Activated T-cell treated with anti-CD3 and anti-CD28 coated beads, Interleukin-2, amount 50 U/mL, for 4 hours (primary cell): ENCODE measurements around the gene RAVER2. TPM values are rescaled to one million over a fixed set of nuclear protein-coding genes. Genes with fewer than 3 reads are reported as not detected.

ENCODE experiments used
- ATAC-seq, 2 donors: fragments of 200-7000 bp; cut with Tn5 transposase; one replicate each; pipeline ENCODE4 v1.10.0; 2021
- DNase-seq: peaks from one replicate; pipeline ENCODE4 v3.0.0-alpha.2; 2020
- H3K27me3 Mint-ChIP-seq: one replicate; pipeline ENCODE4 v1.8.0; 2021; ENCODE audit warnings: low read depth, mixed read lengths
- H3K36me3 Mint-ChIP-seq: one replicate; pipeline ENCODE4 v1.8.0; 2022; ENCODE audit warnings: mixed read lengths; ENCODE audit not compliant: insufficient read depth
- H3K4me1 Mint-ChIP-seq: one replicate; pipeline ENCODE4 v1.8.0; 2021; ENCODE audit warnings: low read depth, mixed read lengths
- H3K4me3 Mint-ChIP-seq: one replicate; pipeline ENCODE4 v1.8.0; 2021; ENCODE audit warnings: mild to moderate bottlenecking, moderate library complexity, mixed read lengths
- H3K9me3 Mint-ChIP-seq: one replicate; pipeline ENCODE4 v1.8.0; 2021; ENCODE audit warnings: mixed read lengths
- total RNA-seq, 3 donors: library from RNA; stranded (reverse); gene quantifications; one replicate each; pipeline ENCODE4 v1.2.1, GENCODE V29; 2021

RAVER2 gene
- total RNA-seq, 3 donors from 2014 or later, result 1.2 to 1.8 (median 1.3) TPM

DNA sequence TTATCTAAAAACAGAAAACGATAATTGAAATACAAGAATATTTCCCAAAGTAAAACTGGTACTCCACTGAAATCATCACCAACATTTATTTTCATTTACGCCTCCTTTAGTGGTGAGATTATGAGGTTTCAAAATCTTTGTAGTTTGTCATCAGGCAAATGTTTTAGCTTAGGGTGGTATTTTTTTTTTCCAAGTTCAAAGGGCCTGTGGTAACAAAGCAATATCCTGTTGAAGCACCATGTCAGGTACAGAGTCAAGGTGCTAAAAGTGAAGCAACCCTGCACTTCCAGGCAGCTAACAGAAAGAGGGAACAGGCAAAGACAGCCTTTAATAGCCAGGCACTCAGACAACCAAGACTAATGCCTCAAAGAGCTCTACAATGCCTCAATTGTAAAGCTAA is 132.3 kb downstream of the RAVER2 start:
- no peaks in the 10 kb centered on the region for H3K27me3 Mint-ChIP-seq
- no peaks in the 10 kb centered on the region for H3K9me3 Mint-ChIP-seq
- peaks cover 41% of the 10 kb centered on the region for H3K36me3 Mint-ChIP-seq
- peak; percentile 79 to 81 for ATAC-seq
- no peak overlapping the region for H3K4me3 Mint-ChIP-seq
- DNase-seq, result peak; percentile 18
- peaks cover 70% of the 10 kb centered on the region for H3K4me1 Mint-ChIP-seq

GRCh38 chr1:64877598-64877997 is 132.7 kb downstream of the RAVER2 start:
- Mint-ChIP-seq H3K9me3 (no peaks in the 10 kb centered on the region), H3K27me3 (no peaks in the 10 kb centered on the region), H3K36me3 (peaks cover 38% of the 10 kb centered on the region), H3K4me3 (no peak overlapping the region), H3K4me1 (peaks cover 73% of the 10 kb centered on the region)
- no peak for DNase-seq
- no peak for ATAC-seq

DNA sequence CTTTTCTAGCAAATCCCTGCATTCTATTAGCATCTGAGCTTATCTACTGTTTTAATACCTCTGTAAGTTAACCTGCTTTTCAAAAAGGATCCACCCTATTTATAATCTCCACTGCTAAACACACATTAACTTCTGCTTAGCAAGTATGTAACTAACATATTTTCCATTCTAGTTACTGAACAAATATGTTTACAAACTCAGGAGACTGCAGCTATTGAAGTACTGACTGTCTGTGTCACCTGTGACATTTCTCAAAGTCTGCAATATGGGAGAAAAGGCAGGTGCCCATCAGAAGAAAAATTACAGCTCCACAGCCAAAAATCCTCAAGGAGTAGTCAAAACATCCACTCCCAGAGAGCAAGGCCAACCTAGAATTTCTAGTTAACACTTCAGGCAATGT is 133.2 kb downstream of the RAVER2 start:
- peaks cover 41% of the 10 kb centered on the region for H3K36me3 Mint-ChIP-seq
- H3K4me3 Mint-ChIP-seq, result no peak overlapping the region
- H3K27me3 Mint-ChIP-seq, result no peaks in the 10 kb centered on the region
- DNase-seq (no peak), ATAC-seq (no peak)
- peaks cover 76% of the 10 kb centered on the region for H3K4me1 Mint-ChIP-seq
- no peaks in the 10 kb centered on the region for H3K9me3 Mint-ChIP-seq

DNA sequence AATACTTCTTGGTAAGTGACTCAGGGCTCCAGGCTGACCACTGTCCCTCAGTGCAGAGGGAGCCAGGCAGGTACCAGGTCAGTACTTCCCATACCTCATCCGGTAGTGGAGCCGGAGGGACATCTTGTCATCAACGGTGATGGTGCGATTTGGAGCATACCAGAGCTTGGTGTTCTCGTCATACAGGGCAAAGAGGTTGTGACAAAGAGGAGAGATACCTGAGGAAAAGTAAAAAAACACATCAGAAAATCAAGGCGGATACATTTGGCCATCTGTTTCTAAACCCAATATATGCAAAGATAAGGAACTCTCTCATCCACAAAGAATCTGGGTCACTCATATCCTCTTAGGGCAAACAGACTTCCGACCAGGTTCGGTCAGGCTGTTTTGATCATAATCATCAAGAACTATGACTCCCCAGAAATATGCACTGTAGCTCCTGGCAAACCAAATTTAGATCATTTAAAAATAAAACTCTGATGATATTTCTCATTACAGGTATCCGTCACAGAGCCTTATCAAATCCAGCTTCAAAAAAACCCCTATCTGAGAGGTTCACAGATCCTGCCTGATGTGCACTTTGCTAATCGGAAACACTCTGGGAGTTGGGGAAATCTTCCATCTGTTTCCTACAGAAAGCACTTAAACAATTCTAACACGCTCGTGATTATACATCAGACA is 134.2 kb downstream of the RAVER2 start:
- no peak overlapping the region for H3K4me3 Mint-ChIP-seq
- peaks cover 37% of the 10 kb centered on the region for H3K36me3 Mint-ChIP-seq
- H3K27me3 Mint-ChIP-seq, result no peaks in the 10 kb centered on the region
- DNase-seq (no peak), ATAC-seq (no peak)
- no peaks in the 10 kb centered on the region for H3K9me3 Mint-ChIP-seq
- peaks cover 78% of the 10 kb centered on the region for H3K4me1 Mint-ChIP-seq

DNA sequence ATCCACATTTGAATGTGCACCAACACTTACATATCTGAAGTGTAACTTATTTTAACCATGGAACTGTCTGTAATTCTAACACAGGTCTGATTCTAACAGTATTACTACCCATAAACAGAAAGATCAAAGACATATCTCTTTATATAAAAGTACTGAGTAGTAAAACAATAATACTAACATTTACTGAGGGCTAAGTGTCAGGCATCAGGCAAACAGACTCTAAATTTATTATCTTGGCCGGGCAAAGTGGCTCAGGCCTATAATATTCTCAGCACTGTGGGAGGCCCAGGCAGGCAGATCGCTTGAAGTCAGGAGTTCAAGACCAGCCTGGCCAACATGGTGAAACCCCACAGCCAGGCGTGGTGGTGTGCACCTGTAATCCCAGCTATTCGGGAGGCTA is 135.6 kb downstream of the RAVER2 start:
- H3K4me3 Mint-ChIP-seq, result no peak overlapping the region
- H3K27me3 Mint-ChIP-seq, result no peaks in the 10 kb centered on the region
- peaks cover 76% of the 10 kb centered on the region for H3K4me1 Mint-ChIP-seq
- H3K9me3 Mint-ChIP-seq, result no peaks in the 10 kb centered on the region
- peaks cover 37% of the 10 kb centered on the region for H3K36me3 Mint-ChIP-seq
- no peak for ATAC-seq
- DNase-seq, result no peak

DNA sequence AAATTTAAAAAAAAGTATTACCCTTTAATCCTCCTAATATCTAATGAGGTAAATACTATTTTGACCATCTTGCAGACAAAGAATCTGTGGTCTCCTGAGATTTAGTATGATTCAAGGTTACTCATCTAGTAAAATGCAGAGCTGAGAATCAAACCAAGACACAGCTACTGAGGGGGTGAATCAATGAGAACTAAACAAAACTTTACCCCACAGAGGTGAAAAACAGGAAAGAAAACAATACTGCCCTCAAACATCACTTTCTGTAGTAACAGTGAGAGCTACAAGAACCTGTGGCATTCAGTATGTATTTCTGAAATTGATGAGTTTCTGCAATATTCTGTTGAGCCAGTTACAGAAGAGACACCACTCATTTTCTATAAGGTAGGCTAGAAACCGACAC is 136.4 kb downstream of the RAVER2 start:
- Mint-ChIP-seq H3K9me3 (no peaks in the 10 kb centered on the region), H3K27me3 (no peaks in the 10 kb centered on the region), H3K4me3 (no peak overlapping the region), H3K36me3 (peaks cover 32% of the 10 kb centered on the region), H3K4me1 (peaks cover 73% of the 10 kb centered on the region)
- ATAC-seq (peak; percentile 47 to 71), DNase-seq (no peak)

Other genes starting within 250 kb of the RAVER2 start
- gene JAK1, start 221.5 kb downstream of the RAVER2 start, total RNA-seq, result 10 to 100 TPM; 70.3 to 87.5 (median 85.1) TPM